GM20431 (cell line): Measurements from ENCODE around the gene VPS33A.

Experiments
- in situ Hi-C: fragments of 300-500 bp; cut with MseI, MboI; formaldehyde crosslinking; loops from one replicate; pipeline ENCODE4 v1.15.0; 2020; ENCODE audit warnings: low sequenced_read_pairs; ENCODE audit not compliant: unreplicated experiment

VPS33A gene

DNA sequence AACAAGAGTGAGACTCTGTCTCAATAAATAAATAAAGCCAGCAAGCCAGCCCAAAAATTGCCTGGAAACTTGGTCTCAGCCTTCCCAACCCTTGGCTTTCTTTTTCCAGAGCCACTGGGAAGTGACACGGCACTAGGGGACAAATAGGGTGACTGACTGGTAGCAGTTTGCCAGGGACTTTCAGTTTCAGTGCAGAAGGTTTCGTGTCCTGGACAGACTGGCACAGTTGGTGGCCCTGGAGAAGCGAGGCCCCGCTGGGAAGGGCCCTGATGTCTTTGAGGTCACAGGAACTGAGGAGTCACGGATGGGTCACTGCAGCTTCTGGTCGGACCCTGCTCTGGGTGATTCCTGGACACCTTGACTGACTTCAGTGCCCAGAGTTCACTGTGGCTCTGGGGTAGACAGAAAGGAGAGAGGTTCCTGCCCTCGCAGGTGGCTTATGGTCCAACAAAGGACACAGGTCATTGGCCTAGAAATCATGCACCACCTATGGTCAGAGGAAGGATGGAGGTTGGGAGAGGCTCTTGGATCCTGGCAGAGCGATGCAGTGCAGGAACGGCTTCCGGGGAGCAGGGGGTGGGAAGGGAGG, 80.7 kb downstream of the VPS33A start:
- in situ Hi-C loops, result no loop called here

DNA sequence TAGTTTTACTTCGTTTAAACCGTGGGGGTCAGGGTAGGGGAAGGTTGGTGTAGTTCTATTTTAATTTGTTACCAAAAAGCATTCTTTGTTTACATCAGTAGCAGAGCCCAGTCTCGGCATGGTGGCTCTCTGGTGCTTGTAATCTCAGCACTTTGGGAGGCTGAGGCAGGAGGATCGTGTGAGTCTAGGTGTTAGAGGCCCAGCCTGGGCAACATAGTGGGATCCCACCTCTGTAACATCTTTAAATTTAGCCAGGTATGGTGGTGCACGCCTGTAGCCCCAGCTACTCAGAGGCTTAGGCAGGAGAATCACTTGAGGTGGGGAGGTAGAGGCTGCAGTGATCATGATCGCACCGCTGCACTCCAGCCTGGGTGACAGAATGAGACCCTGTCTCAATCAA, 81.2 kb downstream of the VPS33A start:
- in situ Hi-C loops, result no loop called here

DNA sequence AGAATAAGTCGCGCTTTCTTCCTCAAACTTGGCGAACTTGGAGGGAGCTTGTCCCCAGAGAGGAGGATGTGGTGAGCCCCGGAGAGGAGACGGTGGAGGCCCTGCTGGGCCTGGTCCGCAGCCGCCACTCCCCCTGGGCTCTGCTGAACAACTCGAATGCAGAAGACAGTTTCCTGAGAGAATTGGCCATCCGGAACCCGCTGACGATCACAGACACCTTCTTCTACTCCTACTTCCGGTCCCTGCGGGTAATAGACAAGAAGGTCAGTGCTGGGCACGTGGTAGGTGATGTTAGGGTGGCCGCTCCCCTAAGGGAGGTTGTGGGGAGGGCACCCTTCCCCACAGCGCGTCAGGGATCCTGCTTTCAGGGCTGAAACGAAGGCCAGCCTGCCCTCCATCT, 81.8 kb downstream of the VPS33A start:
- in situ Hi-C loops, result no loop called here

DNA sequence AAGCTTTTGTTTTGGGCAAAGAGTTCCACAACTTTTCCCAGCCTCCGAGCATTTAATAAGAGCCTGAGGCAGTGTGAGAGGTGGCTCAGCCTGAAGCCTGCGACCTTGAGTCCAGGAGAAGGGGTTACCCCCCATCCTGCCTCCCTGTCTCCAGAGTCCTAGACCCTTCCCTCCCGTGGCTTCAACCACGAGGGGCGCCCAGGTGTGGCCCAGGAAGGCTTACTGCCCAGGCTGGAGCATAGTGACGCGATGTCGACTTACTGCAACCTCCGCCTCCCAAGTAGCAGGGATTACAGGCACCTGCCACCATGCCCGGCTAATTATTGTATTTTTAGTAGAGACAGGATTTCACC, 82.7 kb downstream of the VPS33A start:
- in situ Hi-C loops, result no loop called here

DNA sequence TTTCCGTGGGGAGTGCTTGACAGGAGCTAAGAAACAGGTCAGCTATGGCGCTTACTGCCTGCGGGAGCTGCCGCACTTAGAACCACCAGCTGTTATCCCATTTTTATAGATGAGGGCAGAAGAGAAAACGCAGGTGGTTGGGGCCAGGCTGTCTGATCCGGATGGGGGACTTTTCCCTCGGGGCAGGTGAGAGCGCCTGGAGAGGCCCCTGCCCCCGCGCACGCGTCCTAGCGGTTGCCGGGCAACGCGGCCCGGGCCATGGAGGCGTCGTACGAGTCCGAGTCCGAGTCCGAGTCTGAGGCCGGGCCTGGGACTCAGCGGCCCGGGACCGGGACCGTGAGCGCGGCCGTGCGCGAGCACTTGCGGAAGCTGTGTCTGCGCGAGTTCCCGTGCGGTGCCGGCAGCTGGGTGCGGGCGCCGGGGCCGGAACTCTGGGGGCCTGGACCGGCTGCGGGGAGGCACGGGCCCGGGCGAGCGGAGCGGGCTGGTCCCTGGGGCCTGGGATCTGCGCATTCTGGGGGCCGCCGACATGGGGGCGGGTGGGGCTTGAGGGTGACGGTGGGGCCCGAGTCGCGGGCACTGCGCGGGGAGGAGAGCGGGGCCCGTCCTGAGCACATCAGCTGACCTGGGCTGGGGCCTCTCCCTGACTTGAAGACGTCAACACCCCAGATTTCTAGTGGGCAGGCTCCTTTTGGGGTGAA, 83.3 kb downstream of the VPS33A start, which contains the start of gene LRRC43:
Gene LRRC43 (plus strand): TSS at position 237 of the 701 bp plus-strand sequence. CDS start 22 bp downstream, at position 259.
- in situ Hi-C loops, result no loop called here
